ENCODE measurements around the gene DRICH1.
"Not testable (repeated sequence)": the region's sequence is repeated elsewhere in the genome, so short reads cannot be mapped to it uniquely, and the experiment has no call there.

GRCh38 chr22:23573701-23574235, 58.4 kb downstream of the DRICH1 start:
- TF ChIP-seq EZH2 (IDR thresholded peaks at IDR 0.05; ENCODE audit: insufficient read depth, poor library complexity, severe bottlenecking); EZH2phosphoT487 (IDR thresholded peaks at IDR 0.05; ENCODE audit: insufficient read depth, low read depth): not testable (repeated sequence)
